Mesenchymal stem cell (in vitro differentiated cells and primary cell): ENCODE data around the gene HOXA7.

ENCODE experiments used
- DNase-seq: peaks from one replicate; pipeline ENCODE4 v3.0.0-alpha.2; 2013
- H2AFZ ChIP-seq: one replicate; pipeline ENCODE4 v1.6.1; 2013; ENCODE audit warnings: low read depth, mild to moderate bottlenecking, control low read depth, inconsistent platforms, low read length, moderate library complexity
- H2AK5ac ChIP-seq: 2 replicates; pipeline ENCODE4 v1.6.1; 2013; ENCODE audit warnings: low read length, moderate library complexity, mild to moderate bottlenecking, inconsistent platforms; ENCODE audit not compliant: severe bottlenecking
- H2BK120ac ChIP-seq: one replicate; pipeline ENCODE4 v1.6.1; 2013; ENCODE audit warnings: low read depth, mild to moderate bottlenecking, inconsistent platforms, low read length, moderate library complexity
- H2BK12ac ChIP-seq, 2 experiments: one replicate each; pipeline ENCODE4 v1.6.1; 2013; ENCODE audit warnings: inconsistent platforms in 2 of 2, low read length in 2 of 2, mild to moderate bottlenecking in 2 of 2, moderate library complexity in 2 of 2, control low read depth in 1 of 2
- H2BK15ac ChIP-seq: one replicate; pipeline ENCODE4 v1.6.1; 2013; ENCODE audit warnings: mild to moderate bottlenecking, low read depth, inconsistent platforms; ENCODE audit not compliant: poor library complexity, severe bottlenecking
- H2BK5ac ChIP-seq: 2 replicates; pipeline ENCODE4 v1.6.1; 2013; ENCODE audit warnings: low read depth, mild to moderate bottlenecking, low read length, control low read depth, inconsistent platforms; ENCODE audit not compliant: poor library complexity, severe bottlenecking
- H3K14ac ChIP-seq, 2 experiments: one replicate each; pipeline ENCODE4 v1.6.1; 2013; ENCODE audit warnings: inconsistent platforms in 2 of 2, low read length in 2 of 2, control low read depth in 1 of 2, mild to moderate bottlenecking in 1 of 2, moderate library complexity in 1 of 2
- H3K18ac ChIP-seq, 2 experiments: one replicate each; pipeline ENCODE4 v1.6.1; 2013; ENCODE audit warnings: inconsistent platforms in 2 of 2, low read length in 2 of 2, control low read depth in 1 of 2, low read depth in 1 of 2, mild to moderate bottlenecking in 1 of 2
- H3K23ac ChIP-seq, 2 experiments: one replicate each; pipeline ENCODE4 v1.6.1; 2013; ENCODE audit warnings: inconsistent platforms in 2 of 2, low read length in 2 of 2, mild to moderate bottlenecking in 2 of 2, moderate library complexity in 2 of 2, control low read depth in 1 of 2
- H3K27ac ChIP-seq: 2 replicates; pipeline ENCODE4 v1.5.1; 2013; ENCODE audit warnings: mild to moderate bottlenecking, moderate library complexity, low read length, control low read depth, inconsistent platforms; ENCODE audit not compliant: poor library complexity, severe bottlenecking
- H3K27me3 ChIP-seq, 2 experiments: 2 replicates each; pipeline versions ENCODE4 v1.6.1 to v1.7.0; 2013; ENCODE audit warnings: low read length in 2 of 2, mild to moderate bottlenecking in 2 of 2, moderate library complexity in 2 of 2, control low read depth in 1 of 2, inconsistent platforms in 1 of 2; ENCODE audit not compliant: control insufficient read depth in 1 of 2, insufficient read depth in 1 of 2
- H3K36me3 ChIP-seq, 2 experiments: 2 replicates each; pipeline versions ENCODE4 v1.6.1 to v1.7.0; 2013; ENCODE audit warnings: low read length in 2 of 2, control low read depth in 1 of 2, inconsistent platforms in 1 of 2, low read depth in 1 of 2, mild to moderate bottlenecking in 1 of 2; ENCODE audit not compliant: insufficient read depth in 2 of 2, control insufficient read depth in 1 of 2
- H3K4ac ChIP-seq, 2 experiments: one replicate each; pipeline ENCODE4 v1.6.1; 2013; ENCODE audit warnings: inconsistent platforms in 2 of 2, low read length in 2 of 2, mild to moderate bottlenecking in 2 of 2, moderate library complexity in 2 of 2, control low read depth in 1 of 2, low read depth in 1 of 2
- H3K4me1 ChIP-seq: 2 replicates; pipeline ENCODE4 v1.6.1; 2013; ENCODE audit warnings: low read depth, low read length, control low read depth; ENCODE audit not compliant: control insufficient read depth, insufficient read depth
- H3K4me2 ChIP-seq: 2 replicates; pipeline ENCODE4 v1.6.1; 2013; ENCODE audit warnings: low read length, mild to moderate bottlenecking, inconsistent platforms; ENCODE audit not compliant: poor library complexity, severe bottlenecking
- H3K4me3 ChIP-seq, 2 experiments: 2 replicates each; pipeline versions ENCODE4 v1.5.1 to v1.7.0; 2013; ENCODE audit warnings: low read length in 2 of 2, mild to moderate bottlenecking in 2 of 2, control low read depth in 1 of 2, low read depth in 1 of 2; ENCODE audit not compliant: insufficient read depth in 1 of 2
- H3K79me1 ChIP-seq: replicated peaks from 2 replicates; pipeline ENCODE4 v1.6.1; 2013; ENCODE audit warnings: mild to moderate bottlenecking, control low read depth, low read length, inconsistent platforms; ENCODE audit not compliant: poor library complexity, severe bottlenecking
- H3K9ac ChIP-seq: 2 replicates; pipeline ENCODE4 v1.7.0; 2013; ENCODE audit warnings: mild to moderate bottlenecking, low read length, moderate library complexity
- H3K9me3 ChIP-seq: 2 replicates; pipeline ENCODE4 v1.7.0; 2013; ENCODE audit warnings: mild to moderate bottlenecking, low read length; ENCODE audit not compliant: control insufficient read depth
- H4K8ac ChIP-seq: one replicate; pipeline ENCODE4 v1.6.1; 2013; ENCODE audit warnings: inconsistent platforms, mild to moderate bottlenecking, low read length, moderate library complexity
- H4K91ac ChIP-seq: one replicate; pipeline ENCODE4 v1.6.1; 2013; ENCODE audit warnings: mild to moderate bottlenecking, low read length, inconsistent platforms
- WGBS: methylation state at CpG from one replicate; pipeline ENCODE4 v1.1.7; 2013; ENCODE audit warnings: mixed read lengths; 5-methylcytosine and 5-hydroxymethylcytosine counted together

Gene HOXA7

GRCh38 chr7:27179503-27180430, 23.3 kb upstream of the HOXA7 start:
- H3K36me3 ChIP-seq: peaks cover 6 to 36% of the 10 kb centered on the region in 2 experiments
- no peaks in the 10 kb centered on the region for H3K79me1 ChIP-seq
- H3K4me2 ChIP-seq: peak overlapping the region; percentile 46
- no peak overlapping the region for H3K23ac ChIP-seq
- peaks cover 18% of the 10 kb centered on the region for H3K4me1 ChIP-seq
- H3K18ac ChIP-seq: no peak overlapping the region
- H2AFZ ChIP-seq: no peak overlapping the region
- H3K4me3 ChIP-seq: peak overlapping the region; percentile 67 to 92
- H3K14ac ChIP-seq: no peak overlapping the region
- H2BK15ac ChIP-seq: no peak overlapping the region
- 15% methylated on average over 52 of the region's 56 CpGs for WGBS
- no peak overlapping the region for H4K8ac ChIP-seq
- no peak overlapping the region for H3K4ac ChIP-seq
- H3K27me3 ChIP-seq: no peaks in the 10 kb centered on the region
- peak overlapping the region; percentile 98 for H3K27ac ChIP-seq
- no peak overlapping the region for H4K91ac ChIP-seq
- peak overlapping the region; percentile 90 for H3K9ac ChIP-seq
- no peaks in the 10 kb centered on the region for H3K9me3 ChIP-seq
- peak overlapping the region; percentile 79 for H2AK5ac ChIP-seq
- peak overlapping the region; percentile 87 for H2BK5ac ChIP-seq
- H2BK120ac ChIP-seq: no peak overlapping the region
- peak overlapping the region in 1 of 2 experiments; percentile 24 for H2BK12ac ChIP-seq
- peak; percentile 57 for DNase-seq

GRCh38 chr7:27179030-27179429, 22.6 kb upstream of the HOXA7 start:
- peak overlapping the region; percentile 87 for H2BK5ac ChIP-seq
- H3K4me1 ChIP-seq: peaks cover 18% of the 10 kb centered on the region
- H2BK15ac ChIP-seq: no peak overlapping the region
- peak overlapping the region; percentile 90 for H3K9ac ChIP-seq
- no peak overlapping the region for H2AFZ ChIP-seq
- H4K8ac ChIP-seq: no peak overlapping the region
- H4K91ac ChIP-seq: no peak overlapping the region
- DNase-seq: no peak
- peak overlapping the region; percentile 79 for H2AK5ac ChIP-seq
- peaks cover 6 to 41% of the 10 kb centered on the region in 2 experiments for H3K36me3 ChIP-seq
- no peaks in the 10 kb centered on the region for H3K79me1 ChIP-seq
- H3K4me3 ChIP-seq: peak overlapping the region; percentile 67 to 92
- no peak overlapping the region for H3K4ac ChIP-seq
- 43% methylated on average over 14 of the region's 14 CpGs for WGBS
- H3K9me3 ChIP-seq: no peaks in the 10 kb centered on the region
- no peak overlapping the region for H3K14ac ChIP-seq
- H3K27me3 ChIP-seq: no peaks in the 10 kb centered on the region
- H3K4me2 ChIP-seq: peak overlapping the region; percentile 4
- no peak overlapping the region for H3K23ac ChIP-seq
- H3K18ac ChIP-seq: no peak overlapping the region
- H2BK120ac ChIP-seq: no peak overlapping the region
- peak overlapping the region; percentile 98 for H3K27ac ChIP-seq
- no peak overlapping the region for H2BK12ac ChIP-seq

GRCh38 chr7:27178366-27178765, 21.9 kb upstream of the HOXA7 start:
- no peak overlapping the region for H2AFZ ChIP-seq
- H3K4me1 ChIP-seq: peaks cover 18% of the 10 kb centered on the region
- H3K27ac ChIP-seq: peak overlapping the region; percentile 98
- no peaks in the 10 kb centered on the region for H3K9me3 ChIP-seq
- H3K18ac ChIP-seq: no peak overlapping the region
- H3K79me1 ChIP-seq: no peaks in the 10 kb centered on the region
- no peak overlapping the region for H2AK5ac ChIP-seq
- DNase-seq: no peak
- no peak overlapping the region for H4K8ac ChIP-seq
- no peaks in the 10 kb centered on the region for H3K27me3 ChIP-seq
- H3K4me2 ChIP-seq: peak overlapping the region; percentile 27
- no peak overlapping the region for H2BK12ac ChIP-seq
- H4K91ac ChIP-seq: no peak overlapping the region
- no peak overlapping the region for H3K23ac ChIP-seq
- WGBS: 83% methylated on average over 6 of the region's 6 CpGs
- no peak overlapping the region for H3K14ac ChIP-seq
- peaks cover 6 to 47% of the 10 kb centered on the region in 2 experiments for H3K36me3 ChIP-seq
- H3K9ac ChIP-seq: peak overlapping the region; percentile 90
- H2BK120ac ChIP-seq: no peak overlapping the region
- H2BK15ac ChIP-seq: no peak overlapping the region
- H3K4me3 ChIP-seq: peak overlapping the region; percentile 64 to 92
- H2BK5ac ChIP-seq: no peak overlapping the region
- H3K4ac ChIP-seq: no peak overlapping the region

- Histone ChIP-seq H3K27me3 (no peaks in the 10 kb centered on the region), H4K8ac (no peak overlapping the region), H3K79me1 (no peaks in the 10 kb centered on the region), H3K4me2 (peak overlapping the region; percentile 60), H3K4ac (no peak overlapping the region), H4K91ac (no peak overlapping the region), H3K36me3 (peaks cover 6 to 49% of the 10 kb centered on the region in 2 experiments), H2BK5ac (peak overlapping the region; percentile 53), H3K9ac (peak overlapping the region; percentile 90), H2BK12ac (no peak overlapping the region), H2AK5ac (no peak overlapping the region), H2BK15ac (no peak overlapping the region), H3K23ac (no peak overlapping the region), H3K14ac (no peak overlapping the region), H2AFZ (no peak overlapping the region), H3K4me3 (peak overlapping the region; percentile 69 to 92), H3K9me3 (no peaks in the 10 kb centered on the region), H3K18ac (no peak overlapping the region), H3K4me1 (peaks cover 18% of the 10 kb centered on the region), H2BK120ac (no peak overlapping the region), H3K27ac (peak overlapping the region; percentile 71)
- WGBS: 59% methylated on average over 5 of the region's 5 CpGs
- DNase-seq: no peak
Measured at GRCh38 chr7:27177795-27178320, 21.4 kb upstream of the HOXA7 start.
